WERI-Rb-1 (cell line): Measurements from ENCODE around the gene ARMH2.

ENCODE experiments used
- DNase-seq: peaks from one replicate; pipeline ENCODE4 v3.0.0-alpha.2; 2020
- H3K27ac ChIP-seq: fragments of 250-450 bp; sonication (Bioruptor Pico); 2 replicates; pipeline ENCODE4 v1.5.1; 2020; ENCODE audit warnings: mild to moderate bottlenecking, moderate library complexity
- H3K27me3 ChIP-seq: fragments of 250-450 bp; sonication (Bioruptor Pico); 2 replicates; pipeline ENCODE4 v1.5.1; 2021; ENCODE audit warnings: mild to moderate bottlenecking, low read depth, moderate library complexity; ENCODE audit not compliant: insufficient read depth, severe bottlenecking
- H3K36me3 ChIP-seq: fragments of 250-450 bp; sonication (Bioruptor Pico); 2 replicates; pipeline ENCODE4 v1.5.1; 2020; ENCODE audit warnings: mild to moderate bottlenecking, moderate library complexity
- H3K4me3 ChIP-seq: 2 replicates; pipeline ENCODE4 v1.5.1; 2011; ENCODE audit warnings: low read depth, mild to moderate bottlenecking, control low read depth, low read length
- H3K9me3 ChIP-seq: fragments of 250-450 bp; sonication (Bioruptor Pico); 2 replicates; pipeline ENCODE4 v1.5.1; 2021; ENCODE audit warnings: mild to moderate bottlenecking, moderate library complexity; ENCODE audit not compliant: severe bottlenecking
- CTCF ChIP-seq: IDR thresholded peaks from 2 replicates; pipeline ENCODE4 v1.5.1; 2011; ENCODE audit warnings: low read depth, mild to moderate bottlenecking, control low read depth, inconsistent platforms, low read length

ARMH2 gene

DNA sequence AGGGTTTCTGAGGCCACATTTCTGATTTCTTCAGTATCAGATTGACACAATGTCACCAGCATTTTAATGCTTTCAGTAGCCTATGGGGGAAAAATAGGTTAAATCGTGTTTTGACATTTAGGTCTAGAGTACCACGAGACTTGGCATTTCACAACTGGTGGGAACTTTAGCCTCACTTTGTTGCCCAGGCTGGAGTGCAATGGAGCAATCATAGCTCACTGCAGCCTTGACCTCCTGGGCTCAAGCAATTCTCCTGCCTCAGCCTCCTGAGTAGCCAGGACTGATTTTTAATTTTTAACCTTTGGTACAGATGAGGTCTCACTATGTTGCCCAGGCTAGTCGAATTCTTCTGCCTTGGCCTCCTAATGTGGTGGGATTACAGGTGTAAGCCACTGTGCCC is 11.0 kb upstream of the ARMH2 start:
- Histone ChIP-seq H3K27me3 (no peaks in the 10 kb centered on the region), H3K36me3 (no peaks in the 10 kb centered on the region), H3K9me3 (no peaks in the 10 kb centered on the region), H3K4me3 (no peak overlapping the region), H3K27ac (no peak overlapping the region)
- DNase-seq, result no peak
- no peak for TF ChIP-seq CTCF

GRCh38 chr6:24807584-24807983 is 8.9 kb upstream of the ARMH2 start:
- Histone ChIP-seq H3K27ac (no peak overlapping the region), H3K36me3 (no peaks in the 10 kb centered on the region), H3K4me3 (no peak overlapping the region), H3K9me3 (no peaks in the 10 kb centered on the region), H3K27me3 (no peaks in the 10 kb centered on the region)
- no peak for DNase-seq
- TF ChIP-seq CTCF, result no peak

- H3K9me3 ChIP-seq, result no peaks in the 10 kb centered on the region
- no peaks in the 10 kb centered on the region for H3K27me3 ChIP-seq
- DNase-seq, result no peak
- no peak for TF ChIP-seq CTCF
- H3K36me3 ChIP-seq, result no peaks in the 10 kb centered on the region
- no peak overlapping the region for H3K4me3 ChIP-seq
- H3K27ac ChIP-seq, result no peak overlapping the region
Observed at GRCh38 chr6:24802271-24803059, 3.7 kb upstream of the ARMH2 start.

DNA sequence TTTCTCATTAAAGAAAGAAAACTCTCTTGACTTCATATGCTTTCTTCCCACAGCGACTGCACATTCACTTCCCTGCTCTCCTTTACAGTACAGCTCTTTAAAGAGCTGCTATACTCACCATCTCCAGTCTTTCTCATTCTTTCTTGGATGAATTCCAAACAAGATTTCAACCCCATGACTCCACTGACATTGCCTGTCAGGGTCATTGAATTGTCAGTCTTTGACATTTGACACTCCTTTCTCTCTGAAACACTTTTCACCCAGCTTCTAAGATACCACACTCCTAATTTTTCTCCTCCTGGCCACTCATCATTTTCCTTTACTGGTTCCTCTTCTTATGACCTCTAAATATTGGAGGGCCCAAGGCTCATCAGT is 811 bp upstream of the ARMH2 start:
- no peaks in the 10 kb centered on the region for H3K9me3 ChIP-seq
- TF ChIP-seq CTCF, result no peak
- DNase-seq, result no peak
- no peaks in the 10 kb centered on the region for H3K36me3 ChIP-seq
- no peak overlapping the region for H3K4me3 ChIP-seq
- no peak overlapping the region for H3K27ac ChIP-seq
- no peaks in the 10 kb centered on the region for H3K27me3 ChIP-seq

GRCh38 chr6:24797596-24798216 is 1.0 kb downstream of the ARMH2 start:
- H3K27ac ChIP-seq, result no peak overlapping the region
- no peak for DNase-seq
- no peaks in the 10 kb centered on the region for H3K27me3 ChIP-seq
- no peaks in the 10 kb centered on the region for H3K9me3 ChIP-seq
- no peak for TF ChIP-seq CTCF
- H3K4me3 ChIP-seq, result no peak overlapping the region
- H3K36me3 ChIP-seq, result no peaks in the 10 kb centered on the region
